ENCODE results near the gene ATOH8. TPM values are rescaled to one million over a fixed set of nuclear protein-coding genes. Genes with fewer than 3 reads are reported as not detected.

The ATOH8 gene
- total and polyA plus RNA-seq, 2 donors (not counting 3 experiments of a cell fraction or from before 2014, with no cell fraction given) = 10.3 to 12.8 TPM

GRCh38 chr2:85761512-85761944, 7.7 kb downstream of the ATOH8 start:
- Histone ChIP-seq H3K9me3 (replicated peaks; ENCODE audit: control insufficient read depth, insufficient read depth, low read length) (no peaks in the 10 kb centered on the region), H3K4me3 (replicated peaks in 1 of 3; ENCODE audit: insufficient read depth in 1 of 3, low read depth in 1 of 3, low read length in 3 of 3) (no peak overlapping the region), H3K4me2 (ENCODE audit: insufficient read depth, low read length) (no peak overlapping the region), H3K9me1 (replicated peaks; ENCODE audit: control insufficient read depth, extremely low read depth, insufficient read depth, low read length) (no peaks in the 10 kb centered on the region), H3K4me1 (ENCODE audit: control insufficient read depth, extremely low read depth, insufficient read depth, low read length) (peaks cover 23% of the 10 kb centered on the region), H3K27me3 (ENCODE audit: control insufficient read depth in 2 of 2, insufficient read depth in 2 of 2, low read length in 2 of 2) (no peaks in the 10 kb centered on the region), H3K27ac (ENCODE audit: insufficient read depth, low read depth, low read length) (no peak overlapping the region), H3K9ac (replicated peaks; ENCODE audit: extremely low read depth, insufficient read depth, low read length) (no peak overlapping the region), H3K36me3 (ENCODE audit: control insufficient read depth in 2 of 2, extremely low read depth in 1 of 2, insufficient read depth in 2 of 2, low read length in 2 of 2) (no peaks in the 10 kb centered on the region), H3K79me2 (ENCODE audit: control insufficient read depth, insufficient read depth, low read length) (peaks cover 8% of the 10 kb centered on the region), H2AFZ (ENCODE audit: low read depth, low read length) (no peak overlapping the region), H4K20me1 (replicated peaks; ENCODE audit: control insufficient read depth, extremely low read depth, insufficient read depth, low read length) (no peaks in the 10 kb centered on the region)
- ChIA-PET CTCF (interaction anchor here (0.7 to 3.3 kb wide), 11 partner anchors 9 to 124 kb away, joined by 3 to 34 read pairs (median 5); no protein-coding TSS in a partner anchor), POLR2A (interaction anchor here (2.7 kb wide), 1 partner anchor 11 kb away, joined by 10 read pairs; no protein-coding TSS in a partner anchor)
- no peak for TF ChIP-seq CTCF (IDR thresholded peaks at IDR 0.05; ENCODE audit: extremely low read depth in 1 of 2, insufficient read depth in 1 of 2, low read depth in 1 of 2, low read length in 2 of 2)
- no peak for TF ChIP-seq EZH2 (IDR thresholded peaks at IDR 0.05; ENCODE audit: borderline replicate concordance, low read depth, low read length, severe bottlenecking)
- no peak for TF ChIP-seq MYC (IDR thresholded peaks at IDR 0.05; ENCODE audit: low read depth, low read length)
- TF ChIP-seq GATA2 (IDR thresholded peaks at IDR 0.05; ENCODE audit: insufficient read depth, insufficient read length, low read depth, low read length) = no peak
- no peak for TF ChIP-seq POLR2AphosphoS5 (IDR thresholded peaks at IDR 0.05; ENCODE audit: insufficient read depth, low read depth, low read length)
- DNase-seq (ENCODE audit: low read depth, low spot score) (no peak), FAIRE-seq (no peak)
- dilution Hi-C loops (cut with MboI; ENCODE audit: extremely low pct_ligation_motif_present, low sequenced_read_pairs) = no loop called here
- intact Hi-C loops (cut with micrococcal nuclease) = no loop called here
- BruUV-seq (replicated peaks) = no TSS peak

GRCh38 chr2:85761946-85762345, 8.2 kb downstream of the ATOH8 start:
- no peaks in the 10 kb centered on the region for H3K9me3 ChIP-seq (replicated peaks; ENCODE audit: control insufficient read depth, insufficient read depth, low read length)
- H3K79me2 ChIP-seq (ENCODE audit: control insufficient read depth, insufficient read depth, low read length) = peaks cover 5% of the 10 kb centered on the region
- no peak overlapping the region for H3K27ac ChIP-seq (ENCODE audit: insufficient read depth, low read depth, low read length)
- peaks cover 28% of the 10 kb centered on the region for H3K4me1 ChIP-seq (ENCODE audit: control insufficient read depth, extremely low read depth, insufficient read depth, low read length)
- TF ChIP-seq GATA2 (IDR thresholded peaks at IDR 0.05; ENCODE audit: insufficient read depth, insufficient read length, low read depth, low read length) = no peak
- no peak for TF ChIP-seq POLR2AphosphoS5 (IDR thresholded peaks at IDR 0.05; ENCODE audit: insufficient read depth, low read depth, low read length)
- no peak for TF ChIP-seq POLR2A (IDR thresholded peaks at IDR 0.05; ENCODE audit: low read depth, low read length)
- no TSS peak for BruUV-seq (replicated peaks)
- H3K4me3 ChIP-seq (replicated peaks in 1 of 3; ENCODE audit: insufficient read depth in 1 of 3, low read depth in 1 of 3, low read length in 3 of 3) = no peak overlapping the region
- FAIRE-seq (no peak), DNase-seq (ENCODE audit: low read depth, low spot score) (no peak)
- no peak overlapping the region for H3K4me2 ChIP-seq (ENCODE audit: insufficient read depth, low read length)
- dilution Hi-C loops (cut with MboI; ENCODE audit: extremely low pct_ligation_motif_present, low sequenced_read_pairs) (no loop called here), intact Hi-C loops (cut with micrococcal nuclease) (no loop called here)
- no peaks in the 10 kb centered on the region for H3K36me3 ChIP-seq (ENCODE audit: control insufficient read depth in 2 of 2, extremely low read depth in 1 of 2, insufficient read depth in 2 of 2, low read length in 2 of 2)
- POLR2A ChIA-PET = interaction anchor here (2.7 kb wide), 1 partner anchor 10 kb away, joined by 10 read pairs; no protein-coding TSS in a partner anchor
- no peak overlapping the region for H2AFZ ChIP-seq (ENCODE audit: low read depth, low read length)
- no peaks in the 10 kb centered on the region for H4K20me1 ChIP-seq (replicated peaks; ENCODE audit: control insufficient read depth, extremely low read depth, insufficient read depth, low read length)
- no peaks in the 10 kb centered on the region for H3K9me1 ChIP-seq (replicated peaks; ENCODE audit: control insufficient read depth, extremely low read depth, insufficient read depth, low read length)
- CTCF ChIA-PET = interaction anchor here (0.7 to 3.3 kb wide), 9 partner anchors 9 to 124 kb away, joined by 3 to 34 read pairs (median 5); no protein-coding TSS in a partner anchor
- no peak overlapping the region for H3K9ac ChIP-seq (replicated peaks; ENCODE audit: extremely low read depth, insufficient read depth, low read length)
- no peaks in the 10 kb centered on the region for H3K27me3 ChIP-seq (ENCODE audit: control insufficient read depth in 2 of 2, insufficient read depth in 2 of 2, low read length in 2 of 2)

Data from endothelial cell of umbilical vein (primary cell).